Retinal pigment epithelial cell (primary cell): Measurements from ENCODE around the gene FMNL1.

Experiments
- DNase-seq: peaks from one replicate; pipeline ENCODE4 v3.0.0-alpha.2; 2010; ENCODE audit warnings: low read depth
- H3K4me3 ChIP-seq: 2 replicates; pipeline ENCODE4 v1.5.1; 2011; ENCODE audit warnings: mild to moderate bottlenecking, low read length, control low read depth, moderate library complexity
- CTCF ChIP-seq: conservative IDR thresholded peaks from 2 replicates; pipeline ENCODE4 v1.5.1; 2011; ENCODE audit warnings: low read depth, low read length, control low read depth, inconsistent platforms

The FMNL1 gene

GRCh38 chr17:45237686-45238085, 16.0 kb downstream of the FMNL1 start:
- no peak for DNase-seq
- H3K4me3 ChIP-seq, result no peak overlapping the region
- TF ChIP-seq CTCF, result no peak

GRCh38 chr17:45238155-45238774, 16.6 kb downstream of the FMNL1 start:
- H3K4me3 ChIP-seq, result no peak overlapping the region
- DNase-seq, result no peak
- no peak for TF ChIP-seq CTCF

DNA sequence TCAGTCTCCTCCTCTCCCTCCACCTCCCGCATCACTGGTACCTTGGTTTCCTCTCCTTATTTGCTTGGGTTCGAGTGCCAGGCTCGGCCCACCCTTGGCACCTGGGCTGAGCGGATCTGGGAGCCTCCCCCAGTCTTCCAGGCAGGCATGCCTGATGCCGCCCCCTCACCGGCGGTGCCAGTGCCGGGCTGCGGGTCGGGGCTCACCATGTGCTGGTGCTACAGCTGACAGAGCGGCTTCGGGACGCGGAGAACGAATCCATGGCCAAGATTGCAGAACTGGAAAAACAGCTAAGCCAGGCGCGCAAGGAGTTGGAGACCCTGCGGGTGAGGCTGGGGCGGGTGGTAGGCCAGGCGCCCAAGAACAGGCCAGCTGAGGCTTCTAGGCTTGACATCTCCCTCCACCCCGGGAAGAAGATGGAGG, 19.2 kb downstream of the FMNL1 start:
- H3K4me3 ChIP-seq, result peak overlapping the region; percentile 55
- no peak for DNase-seq
- TF ChIP-seq CTCF, result no peak

- TF ChIP-seq CTCF, result no peak
- H3K4me3 ChIP-seq, result peak overlapping the region; percentile 55
- DNase-seq, result no peak
Measured at GRCh38 chr17:45241328-45242028, 19.8 kb downstream of the FMNL1 start.

DNA sequence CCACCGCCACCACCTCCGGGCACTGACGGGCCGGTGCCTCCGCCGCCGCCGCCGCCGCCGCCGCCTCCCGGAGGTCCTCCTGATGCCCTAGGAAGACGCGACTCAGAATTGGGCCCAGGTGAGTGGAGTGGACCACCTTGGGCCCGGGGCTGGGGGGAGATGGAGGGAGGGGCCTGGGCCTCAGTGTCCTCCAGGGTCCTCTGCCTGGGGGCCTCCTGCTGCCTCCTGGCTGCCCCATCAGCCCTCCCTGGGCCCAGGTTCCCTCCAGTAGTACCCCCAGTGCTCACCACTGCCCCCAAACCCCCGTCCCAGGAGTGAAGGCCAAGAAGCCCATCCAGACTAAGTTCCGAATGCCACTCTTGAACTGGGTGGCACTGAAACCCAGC, 20.3 kb downstream of the FMNL1 start:
- TF ChIP-seq CTCF, result no peak
- DNase-seq, result no peak
- H3K4me3 ChIP-seq, result no peak overlapping the region

GRCh38 chr17:45243750-45244149, 22.1 kb downstream of the FMNL1 start:
- TF ChIP-seq CTCF, result no peak
- no peak overlapping the region for H3K4me3 ChIP-seq
- no peak for DNase-seq
